ENCODE data around the gene CCDC71L.
"Not testable (repeated sequence)": the region's sequence is repeated elsewhere in the genome, so short reads cannot be mapped to it uniquely, and the experiment has no call there.

Gene CCDC71L

GRCh38 chr7:106681815-106682495 is 21.0 kb upstream of the CCDC71L start:
- TF ChIP-seq CTCF (IDR thresholded peaks at IDR 0.05; ENCODE audit: insufficient read depth, missing control alignments): no peak
- DNase-seq (ENCODE audit: insufficient read length, low spot score): no peak
- FAIRE-seq: no peak

DNA sequence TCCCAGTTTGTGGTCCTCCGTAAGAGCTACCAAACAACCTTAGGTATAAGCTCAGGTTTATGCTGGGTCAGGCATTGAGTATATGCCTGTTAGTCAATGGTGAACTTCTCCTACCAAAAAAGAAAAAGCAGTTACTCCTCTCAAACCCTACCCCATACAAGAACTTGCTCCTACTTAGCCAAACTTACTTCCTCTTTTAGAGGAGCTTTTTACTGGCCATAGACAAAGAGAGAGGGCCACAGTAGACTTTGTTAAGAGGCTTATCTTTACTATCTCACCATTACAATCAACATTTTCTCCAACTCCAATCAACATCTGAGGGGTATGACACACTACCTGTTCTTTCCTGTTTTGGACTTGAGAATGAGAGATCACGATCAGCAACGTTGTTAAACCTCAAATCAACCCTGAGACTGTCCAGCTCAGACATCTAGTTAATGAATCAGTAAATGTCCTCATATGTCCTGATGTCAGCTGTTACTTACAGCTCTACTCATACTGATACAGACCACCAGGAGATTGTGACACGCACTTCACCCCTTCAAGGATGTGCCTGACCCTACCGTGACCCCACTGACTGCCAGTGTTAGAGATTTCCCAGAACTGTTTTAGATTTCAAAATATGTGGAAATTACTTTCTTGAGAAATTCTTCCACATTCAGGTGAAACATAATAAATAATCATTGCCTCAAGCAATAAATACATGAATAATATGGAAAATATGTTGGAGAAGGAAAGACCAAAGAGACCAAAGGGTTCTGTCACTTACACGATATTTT is 18.4 kb upstream of the CCDC71L start:
- FAIRE-seq: no peak
- DNase-seq (ENCODE audit: insufficient read length, low spot score): no peak
- TF ChIP-seq CTCF (IDR thresholded peaks at IDR 0.05; ENCODE audit: insufficient read depth, missing control alignments): no peak

DNA sequence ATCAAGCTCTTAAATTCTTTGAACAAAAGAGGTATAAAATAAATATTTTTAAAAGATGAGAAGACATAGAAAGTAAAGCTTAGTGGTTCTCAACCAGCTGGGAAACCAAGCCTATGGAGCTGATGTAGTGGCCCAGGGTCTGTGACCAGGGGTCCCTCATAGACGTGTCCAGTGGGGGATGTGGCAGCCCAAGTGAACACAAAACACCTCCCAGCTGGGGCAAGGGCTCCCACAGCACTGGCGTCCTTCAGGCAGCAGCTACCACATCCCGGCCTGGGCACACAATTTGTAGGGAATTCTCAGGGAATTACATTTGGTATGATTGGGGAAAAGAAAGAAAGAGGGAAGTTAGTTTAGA is 17.8 kb upstream of the CCDC71L start:
- TF ChIP-seq CTCF (IDR thresholded peaks at IDR 0.05; ENCODE audit: insufficient read depth, missing control alignments): no peak
- DNase-seq (ENCODE audit: insufficient read length, low spot score) (no peak), FAIRE-seq (no peak)

DNA sequence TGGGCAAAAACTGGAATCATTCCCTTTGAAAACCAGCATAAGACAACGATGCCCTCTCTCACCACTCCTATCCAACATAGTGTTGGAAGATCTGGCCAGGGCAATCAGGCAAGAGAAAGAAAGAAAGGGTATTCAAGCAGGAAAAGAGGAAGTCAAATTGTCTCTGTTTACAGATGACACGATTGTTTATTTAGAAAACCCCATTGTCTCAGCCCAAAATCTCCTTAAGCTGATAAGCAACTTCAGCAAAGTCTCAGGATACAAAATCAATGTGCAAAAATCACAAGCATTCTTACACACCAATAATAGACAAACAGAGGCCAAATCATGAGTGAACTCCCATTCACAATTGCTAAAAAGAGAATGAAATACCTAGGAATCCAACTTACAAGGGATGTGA is 15.5 kb upstream of the CCDC71L start:
- DNase-seq (ENCODE audit: insufficient read length, low spot score); FAIRE-seq: not testable (repeated sequence)

DNA sequence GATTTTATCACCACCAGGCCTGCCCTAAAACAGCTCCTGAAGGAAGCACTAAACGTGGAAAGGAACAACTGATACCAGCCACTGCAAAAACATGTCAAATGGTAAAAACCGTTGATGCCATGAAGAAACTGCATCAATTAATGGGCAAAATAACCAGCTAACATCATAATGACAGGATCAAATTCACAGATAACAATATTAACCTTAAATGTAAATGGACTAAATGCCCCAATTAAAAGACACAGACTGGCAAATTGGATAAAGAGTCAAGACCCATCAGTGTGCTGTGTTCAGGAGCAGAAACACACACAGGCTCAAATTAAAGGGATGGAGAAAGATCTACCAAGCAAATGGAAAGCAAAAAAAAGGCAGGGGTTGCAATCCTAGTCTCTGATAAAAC is 12.7 kb upstream of the CCDC71L start:
- not testable (repeated sequence) for FAIRE-seq; DNase-seq (ENCODE audit: insufficient read length, low spot score)

DNA sequence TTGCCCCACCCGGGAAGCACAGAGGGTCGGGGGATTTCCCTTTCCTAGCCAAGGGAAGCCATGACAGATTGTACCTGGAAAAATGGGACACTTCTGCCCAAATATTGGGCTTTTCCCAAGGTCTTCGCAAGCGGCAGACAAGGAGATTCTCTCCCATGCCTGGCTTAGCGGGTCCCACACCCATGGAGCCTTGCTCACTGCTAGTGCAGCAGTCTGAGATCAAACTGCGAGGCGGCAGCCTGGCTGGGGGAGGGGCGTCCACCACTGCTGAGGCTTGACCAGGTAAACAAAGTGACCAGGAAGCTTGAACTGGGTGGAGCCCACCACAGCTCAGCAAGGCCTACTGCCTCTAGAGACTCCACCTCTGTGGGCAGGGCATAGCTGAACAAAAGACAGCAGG is 11.0 kb upstream of the CCDC71L start:
- not testable (repeated sequence) for DNase-seq (ENCODE audit: insufficient read length, low spot score); FAIRE-seq

GRCh38 chr7:106671160-106671559 is 10.2 kb upstream of the CCDC71L start:
- DNase-seq (ENCODE audit: insufficient read length, low spot score): no peak
- no peak for TF ChIP-seq CTCF (IDR thresholded peaks at IDR 0.05; ENCODE audit: insufficient read depth, missing control alignments)
- no peak for FAIRE-seq

DNA sequence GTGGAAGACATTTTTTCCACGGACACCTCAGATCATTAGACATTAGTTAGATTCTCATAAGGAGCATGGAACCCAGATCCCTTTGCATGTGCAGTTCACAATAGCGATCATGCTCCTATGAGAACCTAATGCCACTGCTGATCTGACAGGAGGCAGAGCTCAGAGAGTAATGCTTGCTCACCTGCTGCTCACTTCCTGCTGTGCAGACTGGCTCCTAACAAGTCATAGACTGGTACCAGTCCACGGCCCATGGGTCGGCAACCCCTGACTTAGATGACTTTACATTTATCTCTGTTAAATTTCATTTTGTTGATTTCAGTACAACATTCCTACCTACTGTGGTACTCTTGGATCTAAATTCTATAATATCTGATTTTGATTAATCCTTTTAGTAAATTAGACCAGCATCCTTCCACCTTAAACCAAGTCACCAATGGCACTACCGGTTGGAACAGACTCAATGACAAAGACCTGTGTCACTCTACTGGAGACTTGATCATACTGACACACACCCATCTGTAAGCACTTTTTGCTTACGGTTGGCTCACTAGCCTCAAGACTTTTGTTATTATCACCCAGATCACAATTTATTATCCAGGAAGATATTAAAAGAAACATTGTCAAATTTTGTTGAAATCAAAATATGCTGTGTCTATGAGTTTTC is 8.0 kb upstream of the CCDC71L start:
- DNase-seq (ENCODE audit: insufficient read length, low spot score): no peak
- no peak for FAIRE-seq
- TF ChIP-seq CTCF (IDR thresholded peaks at IDR 0.05; ENCODE audit: insufficient read depth, missing control alignments): no peak
